ENCODE results near the gene CLDN19.
"Not testable (repeated sequence)": the region's sequence is repeated elsewhere in the genome, so short reads cannot be mapped to it uniquely, and the experiment has no call there.

GRCh38 chr1:42751511-42752070 is 11.6 kb upstream of the CLDN19 start:
- TF ChIP-seq CTCF (IDR thresholded peaks at IDR 0.05 in 2 of 3, conservative IDR thresholded peaks at IDR 0.05 in 1 of 3; ENCODE audit: borderline replicate concordance in 1 of 3, insufficient read depth in 1 of 3, low read depth in 2 of 3, low read length in 2 of 3); POLR2AphosphoS5 (IDR thresholded peaks at IDR 0.05; ENCODE audit: low read depth, low read length); POLR2A (IDR thresholded peaks at IDR 0.05; ENCODE audit: borderline replicate concordance, extremely low read depth, insufficient read depth, insufficient read length); ELF1 (IDR thresholded peaks at IDR 0.05; ENCODE audit: borderline replicate concordance, low read depth); EZH2phosphoT487 (IDR thresholded peaks at IDR 0.05; ENCODE audit: borderline replicate concordance); FOSL1 (IDR thresholded peaks at IDR 0.05; ENCODE audit: low read depth); ZBTB33 (IDR thresholded peaks at IDR 0.05; ENCODE audit: extremely low read depth, insufficient replicate concordance, low read length); EGR1 (IDR thresholded peaks at IDR 0.05; ENCODE audit: low read depth); JUND (IDR thresholded peaks at IDR 0.05); YY1 (IDR thresholded peaks at IDR 0.05; ENCODE audit: extremely low read depth, insufficient replicate concordance, low read depth, low read length); MAX (IDR thresholded peaks at IDR 0.05); ATF3 (IDR thresholded peaks at IDR 0.05); CEBPB (IDR thresholded peaks at IDR 0.05; ENCODE audit: low read depth): not testable (repeated sequence)
